ENCODE results near the gene KATNB1.

GRCh38 chr16:57755061-57755684, 19.6 kb downstream of the KATNB1 start:
- no peak for TF ChIP-seq CTCF (IDR thresholded peaks at IDR 0.05)
- no peak for TF ChIP-seq POLR2A (IDR thresholded peaks at IDR 0.05)

All from thyroid gland (tissue), 4 donors.